Body of pancreas (tissue), 4 donors: ENCODE results near the gene ZNF780A.

Experiments used
- POLR2A ChIP-seq, 3 donors: fragments of 450-650 bp; IDR thresholded peaks; one replicate each; pipeline ENCODE4 v1.6.1; 2016; ENCODE audit warnings: antibody characterized with exemption in 3 of 3, mild to moderate bottlenecking in 2 of 3
- TF ChIP-seq, protein P1 (sequence below), 7 experiments: fragments of 450-650 bp in 4 of 7; fragments of 200-600 bp in 3 of 7; sonication (generic) in 3 of 7; IDR thresholded peaks; one replicate each; pipeline ENCODE4 v1.5.1; 2016 to 2019; ENCODE audit warnings: antibody characterized with exemption in 7 of 7

DNA sequence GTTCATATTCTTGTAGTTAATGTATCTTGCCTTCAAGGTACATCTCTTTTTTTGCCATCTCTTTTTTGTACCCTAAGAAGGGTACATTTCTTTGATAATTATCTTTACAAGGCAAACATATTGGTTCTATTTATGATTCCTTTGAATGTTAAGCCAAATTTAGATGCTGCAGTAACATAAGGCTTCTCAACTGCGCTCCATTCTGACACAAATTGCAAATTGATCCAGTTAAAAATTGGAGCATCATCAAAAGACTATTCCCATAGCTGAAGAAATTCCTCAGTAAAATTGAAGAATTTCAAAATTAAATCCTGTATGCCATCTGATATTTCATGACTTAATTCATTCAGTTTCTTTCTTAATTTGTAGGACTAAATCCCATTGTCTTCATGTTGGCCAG, 2.7 kb upstream of the ZNF780A start:
- TF ChIP-seq, protein P1, sequence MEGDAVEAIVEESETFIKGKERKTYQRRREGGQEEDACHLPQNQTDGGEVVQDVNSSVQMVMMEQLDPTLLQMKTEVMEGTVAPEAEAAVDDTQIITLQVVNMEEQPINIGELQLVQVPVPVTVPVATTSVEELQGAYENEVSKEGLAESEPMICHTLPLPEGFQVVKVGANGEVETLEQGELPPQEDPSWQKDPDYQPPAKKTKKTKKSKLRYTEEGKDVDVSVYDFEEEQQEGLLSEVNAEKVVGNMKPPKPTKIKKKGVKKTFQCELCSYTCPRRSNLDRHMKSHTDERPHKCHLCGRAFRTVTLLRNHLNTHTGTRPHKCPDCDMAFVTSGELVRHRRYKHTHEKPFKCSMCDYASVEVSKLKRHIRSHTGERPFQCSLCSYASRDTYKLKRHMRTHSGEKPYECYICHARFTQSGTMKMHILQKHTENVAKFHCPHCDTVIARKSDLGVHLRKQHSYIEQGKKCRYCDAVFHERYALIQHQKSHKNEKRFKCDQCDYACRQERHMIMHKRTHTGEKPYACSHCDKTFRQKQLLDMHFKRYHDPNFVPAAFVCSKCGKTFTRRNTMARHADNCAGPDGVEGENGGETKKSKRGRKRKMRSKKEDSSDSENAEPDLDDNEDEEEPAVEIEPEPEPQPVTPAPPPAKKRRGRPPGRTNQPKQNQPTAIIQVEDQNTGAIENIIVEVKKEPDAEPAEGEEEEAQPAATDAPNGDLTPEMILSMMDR (IDR thresholded peaks at IDR 0.05), result no peak
- no peak for TF ChIP-seq POLR2A (IDR thresholded peaks at IDR 0.05)
